SK-N-SH (cell line): ENCODE results near the gene MBD4. TPM values are rescaled to one million over a fixed set of nuclear protein-coding genes. Genes with fewer than 3 reads are reported as not detected.
"Not testable (repeated sequence)": the region's sequence is repeated elsewhere in the genome, so short reads cannot be mapped to it uniquely, and the experiment has no call there.

Experiments used
- CTCF ChIA-PET: fragments of 300-600, 350-600 bp; formaldehyde crosslinking; extraction: SDS; loops from one replicate; lab custom pipeline; 2021; lab: Yijun Ruan, JAX
- POLR2A ChIA-PET: fragments of 350-600 bp; sonication (Branson Sonifier 250); formaldehyde crosslinking; extraction: SDS; loops from one replicate; lab custom pipeline; 2020; ENCODE audit warnings: antibody characterized with exemption, inconsistent platforms; lab: Yijun Ruan, JAX
- DNase-seq: peaks from one replicate; pipeline ENCODE4 v3.0.0; 2012
- H2AFZ ChIP-seq: fragments of 200-600 bp; sonication (generic); 2 replicates; pipeline ENCODE4 v1.8.1; 2016; ENCODE audit warnings: antibody characterized with exemption, mild to moderate bottlenecking, low read depth
- H3F3A ChIP-seq: fragments of 200-600 bp; sonication (generic); replicated peaks from 2 replicates; pipeline ENCODE3; 2016; ENCODE audit warnings: antibody characterized with exemption, mild to moderate bottlenecking; ENCODE audit not compliant: insufficient read depth
- H3K27ac ChIP-seq, 2 experiments: fragments of 200-500 bp in 1 of 2; fragments of 200-600 bp in 1 of 2; sonication (Bioruptor generic) in 1 of 2; sonication (generic), shearing (Covaris generic) in 1 of 2; 2 replicates each; pipeline versions ENCODE4 v1.5.1 to v1.6.1; 2014 to 2016; ENCODE audit warnings: low read depth in 2 of 2, inconsistent platforms in 1 of 2, low read length in 1 of 2, mild to moderate bottlenecking in 1 of 2, mixed read lengths in 1 of 2
- H3K27me3 ChIP-seq: fragments of 200-600 bp; sonication (generic), shearing (Covaris generic); 2 replicates; pipeline ENCODE4 v1.6.1; 2016; ENCODE audit warnings: mixed run types; ENCODE audit not compliant: insufficient read depth
- H3K36me3 ChIP-seq, 2 experiments: fragments of 200-500 bp in 1 of 2; fragments of 200-600 bp in 1 of 2; sonication (Bioruptor generic) in 1 of 2; sonication (generic) in 1 of 2; replicated peaks in 1 of 2; 2 replicates each; pipeline versions ENCODE3 to v1.5.1; 2014 to 2016; ENCODE audit warnings: low read length in 1 of 2, mild to moderate bottlenecking in 1 of 2; ENCODE audit not compliant: insufficient read depth in 2 of 2, control insufficient read depth in 1 of 2
- H3K4me1 ChIP-seq, 2 experiments: fragments of 200-500 bp in 1 of 2; fragments of 200-600 bp in 1 of 2; sonication (Bioruptor generic) in 1 of 2; sonication (generic), shearing (Covaris generic) in 1 of 2; 2 replicates each; pipeline versions ENCODE4 v1.5.1 to v1.6.1; 2014 to 2016; ENCODE audit warnings: low read depth in 1 of 2, low read length in 1 of 2, mixed run types in 1 of 2; ENCODE audit not compliant: insufficient read depth in 2 of 2, control insufficient read depth in 1 of 2
- H3K4me2 ChIP-seq: fragments of 200-600 bp; sonication (generic), shearing (Covaris generic); 2 replicates; pipeline ENCODE4 v1.6.1; 2017; ENCODE audit warnings: mixed run types
- H3K4me3 ChIP-seq, 2 experiments: fragments of 200-500 bp in 1 of 2; fragments of 200-600 bp in 1 of 2; sonication (Bioruptor generic) in 1 of 2; sonication (generic), shearing (Covaris generic) in 1 of 2; 2 replicates each; pipeline versions ENCODE4 v1.5.1 to v1.8.1; 2014 to 2016; ENCODE audit warnings: low read depth in 2 of 2, inconsistent platforms in 1 of 2, low read length in 1 of 2, mild to moderate bottlenecking in 1 of 2, mixed read lengths in 1 of 2, moderate library complexity in 1 of 2
- H3K79me2 ChIP-seq: fragments of 200-600 bp; sonication (generic); 2 replicates; pipeline ENCODE4 v1.8.1; 2017; ENCODE audit warnings: mild to moderate bottlenecking; ENCODE audit not compliant: insufficient read depth
- H3K9ac ChIP-seq: fragments of 200-600 bp; sonication (generic); 2 replicates; pipeline ENCODE4 v1.6.1; 2017; ENCODE audit warnings: mixed run types
- H3K9me2 ChIP-seq: fragments of 200-600 bp; sonication (generic); 2 replicates; pipeline ENCODE4 v1.6.1; 2017; ENCODE audit warnings: mixed run types
- H3K9me3 ChIP-seq: fragments of 200-600 bp; sonication (generic); 2 replicates; pipeline ENCODE4 v1.6.1; 2017; ENCODE audit warnings: mixed run types, mild to moderate bottlenecking, moderate library complexity
- H4K20me1 ChIP-seq: fragments of 200-600 bp; sonication (generic); 2 replicates; pipeline ENCODE4 v1.6.1; 2017; ENCODE audit warnings: mild to moderate bottlenecking, mixed run types; ENCODE audit not compliant: insufficient read depth
- EP300 ChIP-seq, 2 experiments: IDR thresholded peaks; 2 replicates each; pipeline versions ENCODE4 v1.4.0 to v1.6.1; 2012; ENCODE audit warnings: borderline replicate concordance in 1 of 2, low read depth in 1 of 2, low read length in 1 of 2
- EZH2phosphoT487 ChIP-seq: fragments of 200-600 bp; sonication (generic); IDR thresholded peaks from 2 replicates; pipeline ENCODE4 v1.6.1; 2017; ENCODE audit warnings: low read depth, mixed run types, mild to moderate bottlenecking, antibody characterized with exemption, moderate library complexity, borderline replicate concordance
- FOXJ3 ChIP-seq: sonication (generic); formaldehyde crosslinking; IDR thresholded peaks from 2 replicates; pipeline ENCODE4 v1.5.1; 2020; ENCODE audit warnings: mild to moderate bottlenecking, missing genetic modification reagents
- FOXM1 ChIP-seq: IDR thresholded peaks from 2 replicates; pipeline ENCODE4 v1.4.0; 2012; ENCODE audit warnings: low read depth, mild to moderate bottlenecking
- JUND ChIP-seq: IDR thresholded peaks from 2 replicates; pipeline ENCODE4 v1.4.0; 2012
- MEF2A ChIP-seq: IDR thresholded peaks from 2 replicates; pipeline ENCODE4 v1.4.0; 2012; ENCODE audit warnings: low read depth, borderline replicate concordance
- MXI1 ChIP-seq: IDR thresholded peaks from 2 replicates; pipeline ENCODE4 v1.6.1; 2012; ENCODE audit warnings: mild to moderate bottlenecking, low read depth, low read length, improper control_type of control experiment
- NFIC ChIP-seq: IDR thresholded peaks from 2 replicates; pipeline ENCODE4 v1.4.0; 2012; ENCODE audit warnings: borderline replicate concordance
- POLR2AphosphoS5 ChIP-seq: IDR thresholded peaks from 2 replicates; pipeline ENCODE4 v1.6.1; 2012; ENCODE audit warnings: low read depth, low read length
- RAD21 ChIP-seq: IDR thresholded peaks from 2 replicates; pipeline ENCODE4 v1.6.1; 2012; ENCODE audit warnings: mild to moderate bottlenecking, low read length
- TCF12 ChIP-seq: IDR thresholded peaks from 2 replicates; pipeline ENCODE4 v1.4.0; 2012
- TEAD4 ChIP-seq: IDR thresholded peaks from 2 replicates; pipeline ENCODE4 v1.4.0; 2012; ENCODE audit warnings: mild to moderate bottlenecking, borderline replicate concordance; ENCODE audit not compliant: insufficient read depth
- WGBS: methylation state at CpG from one replicate; pipeline ENCODE4 v1.1.6; 2017; ENCODE audit warnings: low lambda C conversion rate; 5-methylcytosine and 5-hydroxymethylcytosine counted together
- polyA plus RNA-seq, 3 experiments: library from polyadenylated mRNA; depleted of rRNA; stranded (reverse); fragments of >200 nt; gene quantifications; 2 replicates each; pipeline ENCODE4 v1.2.3, GENCODE V29; 2012
- TF ChIP-seq, protein P1 (sequence below): IDR thresholded peaks from 2 replicates; pipeline ENCODE4 v1.4.0; 2012; ENCODE audit warnings: low read depth, borderline replicate concordance
- TF ChIP-seq, protein P2 (sequence below): IDR thresholded peaks from 2 replicates; pipeline ENCODE4; 2012
- TF ChIP-seq, protein P3 (sequence below): fragments of 200-600 bp; sonication (generic); IDR thresholded peaks from 2 replicates; pipeline ENCODE4 v1.6.1; 2017; ENCODE audit warnings: antibody characterized with exemption, mild to moderate bottlenecking, moderate library complexity
- TF ChIP-seq, protein P4 (sequence below): fragments of 150-350 bp; IDR thresholded peaks from 2 replicates; pipeline ENCODE4 v1.6.1; 2017; ENCODE audit warnings: antibody characterized with exemption, low read length, low read depth, borderline replicate concordance

MBD4 gene
- polyA plus RNA-seq, 1 of the 3 experiments (the other 2 are of a cell fraction) = 11.1 TPM

DNA sequence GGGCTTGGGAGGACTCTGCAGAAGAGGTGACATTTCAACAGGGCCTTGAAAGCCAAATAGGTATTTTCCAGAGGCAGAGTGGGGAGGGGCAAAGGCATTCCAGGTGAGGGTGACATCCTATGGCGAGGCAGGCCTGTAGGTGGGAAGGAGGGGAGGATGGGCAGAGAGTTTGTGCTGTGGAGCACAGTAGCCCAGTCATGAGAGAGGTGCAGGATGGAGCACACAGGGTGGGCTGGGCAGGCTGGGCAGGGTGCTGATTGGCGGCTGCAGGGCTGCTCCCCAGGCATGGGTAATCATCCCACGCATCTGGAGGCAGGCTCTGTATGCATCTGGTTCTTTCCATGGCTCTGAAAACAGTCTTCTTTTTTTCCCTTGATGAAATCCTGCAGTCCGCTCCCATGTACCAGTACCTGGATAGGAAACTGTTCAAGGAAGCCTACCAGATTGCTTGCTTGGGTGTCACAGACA, 48.2 kb upstream of the MBD4 start:
- H3K27ac ChIP-seq, H3K4me1 ChIP-seq, H3K79me2 ChIP-seq, H3K4me2 ChIP-seq, H4K20me1 ChIP-seq, H3K27me3 ChIP-seq, H3K9me2 ChIP-seq, H3K9ac ChIP-seq, DNase-seq, H2AFZ ChIP-seq, H3K9me3 ChIP-seq, POLR2A ChIA-PET, H3F3A ChIP-seq, H3K4me3 ChIP-seq: not testable (repeated sequence)
- peaks cover 0 to 20% of the 10 kb centered on the region in 2 experiments for H3K36me3 ChIP-seq
- CTCF ChIA-PET = interaction anchor here (1.8 kb wide), 1 partner anchor 337 kb away, joined by 5 read pairs; no protein-coding TSS in a partner anchor
- 92% methylated on average over 4 of the region's 4 CpGs for WGBS

DNA sequence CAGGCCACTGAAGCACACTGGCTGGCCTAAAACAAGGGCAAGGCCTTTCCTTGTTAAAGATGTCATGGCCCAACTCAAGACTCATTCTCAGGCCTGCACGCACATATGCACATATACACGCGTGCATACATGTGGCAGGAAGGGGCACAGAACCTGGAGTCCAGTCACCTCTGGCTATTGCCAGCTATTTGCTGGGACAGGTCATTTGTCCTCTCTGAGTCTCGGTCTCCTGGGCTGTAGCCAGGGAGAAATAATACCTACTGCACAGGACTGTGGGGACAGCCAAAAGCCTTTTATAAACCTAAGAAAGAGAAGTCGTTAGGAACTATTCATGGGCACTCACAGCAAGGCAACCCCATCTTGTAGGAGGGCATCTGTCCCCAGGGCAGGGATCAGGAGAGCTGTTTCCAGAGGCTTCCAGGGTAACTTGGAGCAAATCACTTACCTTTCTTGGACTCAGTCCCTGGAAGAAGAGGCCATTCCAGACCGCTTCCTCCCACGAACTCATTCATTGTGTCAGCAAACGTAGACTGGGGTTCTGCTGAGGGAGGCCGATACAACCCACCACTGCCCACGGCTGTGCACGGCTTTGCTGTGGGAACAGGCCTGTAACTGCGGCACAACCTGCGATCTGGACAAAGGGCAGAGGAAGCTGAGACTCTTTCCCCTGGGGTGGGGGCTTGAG, 47.6 kb upstream of the MBD4 start:
- Histone ChIP-seq H2AFZ (no peak overlapping the region), H4K20me1 (no peaks in the 10 kb centered on the region), H3K4me1 (no peaks in the 10 kb centered on the region; a peak in 1 of 4 replicates), H3K36me3 (peaks cover 0 to 23% of the 10 kb centered on the region in 2 experiments), H3K27ac (no peak overlapping the region; a peak in 1 of 4 replicates), H3K9me2 (no peaks in the 10 kb centered on the region), H3K4me2 (no peak overlapping the region), H3K9ac (no peak overlapping the region), H3K4me3 (no peak overlapping the region), H3K79me2 (no peaks in the 10 kb centered on the region), H3F3A (no peaks in the 10 kb centered on the region), H3K27me3 (no peaks in the 10 kb centered on the region), H3K9me3 (no peaks in the 10 kb centered on the region)
- no peak for DNase-seq
- WGBS = 93% methylated on average over 12 of the region's 13 CpGs
- no peak for TF ChIP-seq JUND
- TF ChIP-seq MXI1 = no peak
- no peak for TF ChIP-seq MEF2A
- TF ChIP-seq, protein P1, sequence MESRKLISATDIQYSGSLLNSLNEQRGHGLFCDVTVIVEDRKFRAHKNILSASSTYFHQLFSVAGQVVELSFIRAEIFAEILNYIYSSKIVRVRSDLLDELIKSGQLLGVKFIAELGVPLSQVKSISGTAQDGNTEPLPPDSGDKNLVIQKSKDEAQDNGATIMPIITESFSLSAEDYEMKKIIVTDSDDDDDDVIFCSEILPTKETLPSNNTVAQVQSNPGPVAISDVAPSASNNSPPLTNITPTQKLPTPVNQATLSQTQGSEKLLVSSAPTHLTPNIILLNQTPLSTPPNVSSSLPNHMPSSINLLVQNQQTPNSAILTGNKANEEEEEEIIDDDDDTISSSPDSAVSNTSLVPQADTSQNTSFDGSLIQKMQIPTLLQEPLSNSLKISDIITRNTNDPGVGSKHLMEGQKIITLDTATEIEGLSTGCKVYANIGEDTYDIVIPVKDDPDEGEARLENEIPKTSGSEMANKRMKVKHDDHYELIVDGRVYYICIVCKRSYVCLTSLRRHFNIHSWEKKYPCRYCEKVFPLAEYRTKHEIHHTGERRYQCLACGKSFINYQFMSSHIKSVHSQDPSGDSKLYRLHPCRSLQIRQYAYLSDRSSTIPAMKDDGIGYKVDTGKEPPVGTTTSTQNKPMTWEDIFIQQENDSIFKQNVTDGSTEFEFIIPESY = no peak
- TF ChIP-seq FOXM1 = no peak
- no peak for TF ChIP-seq TCF12
- no peak for TF ChIP-seq RAD21
- TF ChIP-seq TEAD4 = no peak
- TF ChIP-seq EZH2phosphoT487 = no peak
- no peak for TF ChIP-seq POLR2AphosphoS5
- TF ChIP-seq, protein P2, sequence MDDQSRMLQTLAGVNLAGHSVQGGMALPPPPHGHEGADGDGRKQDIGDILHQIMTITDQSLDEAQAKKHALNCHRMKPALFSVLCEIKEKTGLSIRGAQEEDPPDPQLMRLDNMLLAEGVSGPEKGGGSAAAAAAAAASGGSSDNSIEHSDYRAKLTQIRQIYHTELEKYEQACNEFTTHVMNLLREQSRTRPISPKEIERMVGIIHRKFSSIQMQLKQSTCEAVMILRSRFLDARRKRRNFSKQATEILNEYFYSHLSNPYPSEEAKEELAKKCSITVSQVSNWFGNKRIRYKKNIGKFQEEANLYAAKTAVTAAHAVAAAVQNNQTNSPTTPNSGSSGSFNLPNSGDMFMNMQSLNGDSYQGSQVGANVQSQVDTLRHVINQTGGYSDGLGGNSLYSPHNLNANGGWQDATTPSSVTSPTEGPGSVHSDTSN = no peak
- TF ChIP-seq FOXJ3 (CRISPR knock-in tag) = no peak
- no peak for TF ChIP-seq NFIC
- TF ChIP-seq, protein P3, sequence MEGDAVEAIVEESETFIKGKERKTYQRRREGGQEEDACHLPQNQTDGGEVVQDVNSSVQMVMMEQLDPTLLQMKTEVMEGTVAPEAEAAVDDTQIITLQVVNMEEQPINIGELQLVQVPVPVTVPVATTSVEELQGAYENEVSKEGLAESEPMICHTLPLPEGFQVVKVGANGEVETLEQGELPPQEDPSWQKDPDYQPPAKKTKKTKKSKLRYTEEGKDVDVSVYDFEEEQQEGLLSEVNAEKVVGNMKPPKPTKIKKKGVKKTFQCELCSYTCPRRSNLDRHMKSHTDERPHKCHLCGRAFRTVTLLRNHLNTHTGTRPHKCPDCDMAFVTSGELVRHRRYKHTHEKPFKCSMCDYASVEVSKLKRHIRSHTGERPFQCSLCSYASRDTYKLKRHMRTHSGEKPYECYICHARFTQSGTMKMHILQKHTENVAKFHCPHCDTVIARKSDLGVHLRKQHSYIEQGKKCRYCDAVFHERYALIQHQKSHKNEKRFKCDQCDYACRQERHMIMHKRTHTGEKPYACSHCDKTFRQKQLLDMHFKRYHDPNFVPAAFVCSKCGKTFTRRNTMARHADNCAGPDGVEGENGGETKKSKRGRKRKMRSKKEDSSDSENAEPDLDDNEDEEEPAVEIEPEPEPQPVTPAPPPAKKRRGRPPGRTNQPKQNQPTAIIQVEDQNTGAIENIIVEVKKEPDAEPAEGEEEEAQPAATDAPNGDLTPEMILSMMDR = no peak
- no peak for TF ChIP-seq EP300 (IDR thresholded peaks at IDR 0.05; ENCODE audit: borderline replicate concordance in 1 of 2, low read depth in 1 of 2, low read length in 1 of 2)
- TF ChIP-seq, protein P4, sequence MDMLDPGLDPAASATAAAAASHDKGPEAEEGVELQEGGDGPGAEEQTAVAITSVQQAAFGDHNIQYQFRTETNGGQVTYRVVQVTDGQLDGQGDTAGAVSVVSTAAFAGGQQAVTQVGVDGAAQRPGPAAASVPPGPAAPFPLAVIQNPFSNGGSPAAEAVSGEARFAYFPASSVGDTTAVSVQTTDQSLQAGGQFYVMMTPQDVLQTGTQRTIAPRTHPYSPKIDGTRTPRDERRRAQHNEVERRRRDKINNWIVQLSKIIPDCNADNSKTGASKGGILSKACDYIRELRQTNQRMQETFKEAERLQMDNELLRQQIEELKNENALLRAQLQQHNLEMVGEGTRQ = no peak
- POLR2A ChIA-PET = no interaction called here
- CTCF ChIA-PET = interaction anchor here (0.7 to 1.8 kb wide), 4 partner anchors 122 to 342 kb away, joined by 3 to 6 read pairs (median 4); no protein-coding TSS in a partner anchor
